ENCODE measurements around the gene SSH2.

Gene SSH2

GRCh38 chr17:29836643-29837042, 93.4 kb downstream of the SSH2 start:
- Histone ChIP-seq H3K9me3 (ENCODE audit: insufficient read depth, low read length, severe bottlenecking) (no peaks in the 10 kb centered on the region), H3K9ac (ENCODE audit: low read depth, low read length) (no peak overlapping the region), H3K27ac (ENCODE audit: low read length) (no peak overlapping the region), H2AFZ (ENCODE audit: low read depth, low read length) (no peak overlapping the region), H3K4me2 (ENCODE audit: insufficient read depth, low read length) (no peak overlapping the region), H3K36me3 (ENCODE audit: insufficient read depth, low read length) (no peaks in the 10 kb centered on the region), H3K4me1 (ENCODE audit: insufficient read depth, low read length) (no peaks in the 10 kb centered on the region), H3K27me3 (ENCODE audit: insufficient read depth, low read length, poor library complexity) (no peaks in the 10 kb centered on the region), H3K79me2 (ENCODE audit: insufficient read depth, low read length) (peaks cover 11% of the 10 kb centered on the region), H3K4me3 (ENCODE audit: low read depth in 1 of 2, low read length in 2 of 2) (no peak overlapping the region), H4K20me1 (ENCODE audit: insufficient read depth, low read length) (peaks cover 18% of the 10 kb centered on the region)
- no peak for TF ChIP-seq EZH2 (IDR thresholded peaks at IDR 0.05; ENCODE audit: borderline replicate concordance, low read depth, low read length, severe bottlenecking)
- no peak for TF ChIP-seq CTCF (IDR thresholded peaks at IDR 0.05; ENCODE audit: borderline replicate concordance, extremely low read depth, low read length, poor library complexity, severe bottlenecking)
- DNase-seq (no peak), ATAC-seq (ENCODE audit: insufficient read depth, low read depth) (no peak)

- no peaks in the 10 kb centered on the region for H3K4me1 ChIP-seq (ENCODE audit: insufficient read depth, low read length)
- H3K79me2 ChIP-seq (ENCODE audit: insufficient read depth, low read length), result peaks cover 11% of the 10 kb centered on the region
- no peak overlapping the region for H3K27ac ChIP-seq (ENCODE audit: low read length)
- DNase-seq (no peak), ATAC-seq (ENCODE audit: insufficient read depth, low read depth) (no peak)
- no peaks in the 10 kb centered on the region for H3K27me3 ChIP-seq (ENCODE audit: insufficient read depth, low read length, poor library complexity)
- no peak overlapping the region for H3K9ac ChIP-seq (ENCODE audit: low read depth, low read length)
- H3K4me3 ChIP-seq (ENCODE audit: low read depth in 1 of 2, low read length in 2 of 2), result no peak overlapping the region
- no peaks in the 10 kb centered on the region for H3K9me3 ChIP-seq (ENCODE audit: insufficient read depth, low read length, severe bottlenecking)
- H4K20me1 ChIP-seq (ENCODE audit: insufficient read depth, low read length), result peaks cover 18% of the 10 kb centered on the region
- TF ChIP-seq CTCF (IDR thresholded peaks at IDR 0.05; ENCODE audit: borderline replicate concordance, extremely low read depth, low read length, poor library complexity, severe bottlenecking), result no peak
- TF ChIP-seq EZH2 (IDR thresholded peaks at IDR 0.05; ENCODE audit: borderline replicate concordance, low read depth, low read length, severe bottlenecking), result no peak
- H2AFZ ChIP-seq (ENCODE audit: low read depth, low read length), result no peak overlapping the region
- H3K4me2 ChIP-seq (ENCODE audit: insufficient read depth, low read length), result no peak overlapping the region
- no peaks in the 10 kb centered on the region for H3K36me3 ChIP-seq (ENCODE audit: insufficient read depth, low read length)
These were observed 94.3 kb downstream of the SSH2 start for GRCh38 chr17:29835435-29836351.

- Histone ChIP-seq H3K9me3 (ENCODE audit: insufficient read depth, low read length, severe bottlenecking) (no peaks in the 10 kb centered on the region), H3K4me1 (ENCODE audit: insufficient read depth, low read length) (no peaks in the 10 kb centered on the region), H3K27me3 (ENCODE audit: insufficient read depth, low read length, poor library complexity) (no peaks in the 10 kb centered on the region), H3K4me2 (ENCODE audit: insufficient read depth, low read length) (no peak overlapping the region), H3K4me3 (ENCODE audit: low read depth in 1 of 2, low read length in 2 of 2) (no peak overlapping the region), H2AFZ (ENCODE audit: low read depth, low read length) (no peak overlapping the region), H4K20me1 (ENCODE audit: insufficient read depth, low read length) (peaks cover 13% of the 10 kb centered on the region), H3K36me3 (ENCODE audit: insufficient read depth, low read length) (no peaks in the 10 kb centered on the region), H3K79me2 (ENCODE audit: insufficient read depth, low read length) (peaks cover 10% of the 10 kb centered on the region), H3K9ac (ENCODE audit: low read depth, low read length) (no peak overlapping the region), H3K27ac (ENCODE audit: low read length) (no peak overlapping the region)
- DNase-seq, result no peak
- TF ChIP-seq CTCF (IDR thresholded peaks at IDR 0.05; ENCODE audit: borderline replicate concordance, extremely low read depth, low read length, poor library complexity, severe bottlenecking) (no peak), EZH2 (IDR thresholded peaks at IDR 0.05; ENCODE audit: borderline replicate concordance, low read depth, low read length, severe bottlenecking) (no peak)
- ATAC-seq (ENCODE audit: insufficient read depth, low read depth), result no peak
These were observed 96.2 kb downstream of the SSH2 start for GRCh38 chr17:29833801-29834200.
